Stimulated activated CD8-positive, alpha-beta memory T cell treated with anti-CD3 and anti-CD28 coated beads, Interleukin-7, amount 100 ng/mL, for 48 hours (primary cell): ENCODE data around the gene AGAP1.

Experiments
- DNase-seq, 2 donors: peaks; one replicate each; pipeline ENCODE4 v3.0.0-alpha.2; 2020; ENCODE audit warnings: low read depth in 1 of 2; ENCODE audit errors: extremely low read depth in 1 of 2

The AGAP1 gene

DNA sequence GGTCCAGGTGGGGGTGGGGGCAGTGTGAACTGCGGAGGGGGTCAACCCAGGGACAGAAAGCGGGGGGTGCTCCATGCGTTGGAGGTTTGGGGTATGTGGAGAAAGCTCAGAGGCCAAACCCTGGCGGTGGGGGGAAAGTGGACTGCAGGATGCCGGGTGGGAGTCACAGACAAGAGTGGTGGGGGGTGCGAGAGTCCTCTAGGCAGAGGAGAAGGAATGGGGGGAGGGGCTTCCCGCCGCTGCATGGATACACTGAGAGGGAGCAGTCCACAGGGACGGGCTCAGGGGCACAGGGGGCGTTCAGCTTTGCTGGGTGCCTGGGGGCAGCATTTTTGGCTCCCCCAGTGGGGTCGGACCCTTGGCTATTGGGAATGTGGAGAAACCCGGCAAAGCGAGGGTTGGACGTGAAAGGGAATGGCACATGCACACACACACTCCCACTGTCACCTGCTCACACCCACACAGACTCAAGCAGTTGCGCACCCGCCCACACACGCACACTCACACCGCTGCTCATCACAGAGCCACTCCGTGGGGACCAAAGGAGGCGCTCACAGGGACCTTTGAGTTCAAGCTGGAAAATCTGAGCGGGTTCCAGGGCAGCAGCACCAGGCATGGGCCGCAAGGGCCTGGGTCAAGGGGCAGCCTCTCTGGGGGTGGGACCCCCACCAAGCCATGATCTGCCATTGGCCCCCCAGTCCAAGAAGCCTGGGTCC lies 666.7 kb downstream of the AGAP1 start:
- DNase-seq = no peak

DNA sequence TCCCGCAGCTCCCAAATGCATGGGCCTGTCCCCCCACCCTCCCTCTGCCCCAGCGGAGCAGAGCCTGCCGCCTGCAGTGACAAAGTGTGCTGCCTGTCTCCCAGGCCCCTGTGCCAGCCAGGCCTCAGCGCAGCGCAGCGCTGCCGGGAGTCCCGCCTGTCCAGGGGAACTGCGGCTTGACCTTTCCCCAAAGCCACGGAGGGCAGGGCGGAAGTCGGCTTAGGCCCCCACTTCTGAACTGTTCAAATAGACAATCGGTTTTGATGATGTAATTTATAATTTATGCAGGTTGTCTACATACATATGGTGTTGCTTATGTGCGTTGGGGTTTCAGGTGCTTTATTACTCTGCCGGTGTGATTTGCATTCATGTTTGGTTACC lies 667.2 kb downstream of the AGAP1 start:
- no peak for DNase-seq

DNA sequence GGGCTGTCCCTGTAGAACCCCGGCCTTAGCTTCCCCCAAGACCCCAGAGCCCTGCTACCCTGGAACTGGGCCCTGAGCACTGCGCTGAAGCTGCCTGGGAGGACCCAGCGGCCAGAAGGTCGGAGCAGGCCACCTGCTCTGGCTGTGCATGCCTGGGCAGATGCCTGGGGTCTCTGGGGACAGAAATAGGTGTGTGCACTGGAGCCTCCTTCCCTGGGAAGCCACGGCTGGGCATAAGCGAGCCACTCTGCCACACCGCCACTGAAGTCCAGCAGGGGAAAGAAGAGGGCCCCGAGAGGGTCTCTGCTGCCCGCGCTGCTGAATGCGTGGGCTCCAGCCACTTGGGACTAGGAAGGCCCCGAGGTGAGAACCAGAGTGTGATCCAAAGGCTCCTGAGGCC lies 667.7 kb downstream of the AGAP1 start:
- no peak for DNase-seq

DNA sequence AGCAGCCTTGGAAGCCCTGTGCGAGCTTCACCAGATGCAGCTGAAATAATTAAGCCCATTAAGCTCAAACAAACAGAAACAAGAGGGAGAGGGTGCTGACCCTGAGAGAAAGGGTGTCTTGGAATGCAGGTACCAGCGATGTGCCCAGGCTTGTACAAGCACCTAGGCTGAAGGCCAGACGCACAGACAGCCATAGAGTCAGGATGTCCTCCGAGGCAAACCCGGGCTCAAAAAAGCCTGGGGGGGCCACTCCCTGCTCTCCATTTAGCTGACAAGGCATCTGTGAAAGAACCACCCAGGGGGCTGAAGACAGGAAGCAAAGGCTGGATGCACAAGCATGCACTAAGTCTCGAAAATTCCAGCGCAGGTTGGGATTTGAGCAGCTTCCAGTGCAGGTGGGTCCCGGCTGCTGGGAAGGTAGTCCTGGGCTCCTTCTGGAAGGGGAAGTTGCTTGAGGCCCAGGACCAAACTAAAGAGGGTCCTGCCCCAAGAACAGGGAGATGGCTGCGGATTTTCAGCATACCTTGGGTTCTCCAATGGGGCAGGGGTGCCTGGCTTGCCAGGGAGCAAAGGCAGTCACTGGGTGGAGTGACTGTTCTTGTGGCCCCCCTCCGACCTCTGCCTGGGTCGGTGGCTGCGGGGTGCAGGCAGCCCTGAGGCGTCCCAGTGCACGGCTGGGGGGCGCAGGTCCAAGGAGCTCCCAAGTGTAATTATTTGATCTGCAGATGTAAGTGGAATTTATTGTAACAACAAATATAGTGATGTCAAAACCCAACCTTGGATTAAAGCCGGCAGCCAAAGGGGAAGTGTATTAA lies 668.4 kb downstream of the AGAP1 start:
- no peak for DNase-seq

- no peak for DNase-seq
These were observed 669.1 kb downstream of the AGAP1 start for GRCh38 chr2:236162882-236163470.

- DNase-seq = no peak
These were observed 669.8 kb downstream of the AGAP1 start for GRCh38 chr2:236163471-236164200.

DNA sequence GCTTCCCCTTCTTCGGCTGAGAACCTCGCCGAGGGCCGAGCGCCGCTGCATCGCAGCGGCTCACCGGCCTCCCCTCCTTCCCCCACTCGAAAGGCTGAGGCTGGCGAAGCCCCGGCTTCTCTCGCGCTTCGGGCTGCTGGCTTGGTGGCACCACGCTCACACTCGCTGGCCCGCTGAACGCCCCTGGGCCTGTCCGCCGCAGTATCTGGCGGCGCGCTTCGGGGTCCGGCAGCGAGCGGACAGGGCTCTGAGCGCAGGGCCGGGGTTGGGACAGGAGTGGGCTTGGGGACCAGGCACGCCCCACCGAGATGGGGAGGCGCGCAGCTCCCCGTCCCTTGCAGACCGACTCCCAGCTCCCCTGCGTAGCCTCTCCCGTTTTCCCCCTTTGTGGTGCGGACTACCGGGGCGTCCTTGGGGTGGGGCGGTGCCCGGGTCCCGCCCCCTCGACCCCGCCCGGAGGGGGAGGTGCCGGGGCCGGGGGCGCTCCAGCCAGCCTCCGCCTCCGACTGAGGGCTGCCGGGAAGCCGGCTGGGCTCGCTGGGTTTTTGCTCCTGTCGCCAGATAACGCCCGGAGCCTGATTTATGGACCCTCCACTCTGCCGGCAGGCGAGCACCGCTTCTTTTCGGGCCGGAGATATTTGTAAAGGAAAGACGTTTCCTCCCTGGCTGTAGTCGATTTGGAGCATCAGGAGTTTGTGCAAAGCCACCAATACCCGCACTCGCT lies 670.5 kb downstream of the AGAP1 start:
- DNase-seq = no peak

GRCh38 chr2:236164925-236165841 lies 671.3 kb downstream of the AGAP1 start:
- no peak for DNase-seq

DNA sequence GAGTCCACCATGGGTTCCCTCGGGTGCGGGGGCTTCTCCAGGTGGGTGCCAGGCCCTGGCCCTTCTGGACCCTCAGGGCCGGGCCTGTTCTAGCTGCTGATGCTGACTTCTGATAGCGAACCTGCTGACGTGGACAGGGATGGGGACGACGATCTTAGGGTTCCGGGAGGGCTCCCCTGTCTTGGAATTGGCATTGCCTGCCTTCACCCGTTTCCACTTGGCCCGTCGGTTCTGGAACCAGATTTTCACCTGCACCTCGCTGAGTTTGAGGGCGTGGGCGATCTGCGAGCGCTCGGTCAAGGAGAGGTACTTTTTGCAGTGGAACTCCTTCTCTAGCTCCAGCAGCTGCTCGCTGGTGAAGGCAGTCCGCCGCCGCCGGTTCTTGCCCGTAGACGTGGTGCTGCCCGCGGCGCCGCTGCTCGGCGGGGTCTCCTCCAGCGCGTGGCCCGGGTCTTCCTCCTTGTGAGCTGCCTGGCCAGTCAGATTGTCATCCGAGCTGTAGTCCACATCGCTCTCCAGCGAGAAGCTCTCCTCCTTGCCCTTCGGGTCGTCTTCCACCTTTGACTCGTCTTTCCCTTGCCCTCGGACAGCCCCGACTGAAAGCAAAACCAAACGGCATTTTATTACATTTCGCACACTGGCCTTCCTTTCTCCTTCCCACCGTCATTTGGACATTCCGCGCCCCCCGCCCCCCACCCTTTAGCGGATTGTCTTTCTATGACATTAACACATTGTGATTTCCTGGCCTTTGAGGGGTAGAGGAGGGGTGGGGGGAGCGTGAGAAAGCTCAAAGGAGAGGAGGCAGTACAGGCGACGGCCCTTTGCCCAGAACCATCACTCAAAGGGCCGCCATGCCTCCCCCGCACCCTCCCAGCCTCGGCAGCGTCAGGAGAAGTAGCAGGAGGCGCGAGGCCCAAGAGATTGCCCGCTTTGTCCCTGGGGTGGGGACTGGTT lies 672.3 kb downstream of the AGAP1 start:
- DNase-seq = no peak

- DNase-seq = no peak
These were observed 673.0 kb downstream of the AGAP1 start for GRCh38 chr2:236166796-236167296.

- no peak for DNase-seq
These were observed 673.7 kb downstream of the AGAP1 start for GRCh38 chr2:236167297-236168109.

GRCh38 chr2:236168110-236169080 lies 674.6 kb downstream of the AGAP1 start, which contains the start of gene GBX2:
Gene GBX2, minus strand, starts transcription at chr2:236168386. Its CDS starts 415 bp downstream, at chr2:236167971.
- DNase-seq = no peak

GRCh38 chr2:236169151-236169721 lies 675.4 kb downstream of the AGAP1 start:
- no peak for DNase-seq

DNA sequence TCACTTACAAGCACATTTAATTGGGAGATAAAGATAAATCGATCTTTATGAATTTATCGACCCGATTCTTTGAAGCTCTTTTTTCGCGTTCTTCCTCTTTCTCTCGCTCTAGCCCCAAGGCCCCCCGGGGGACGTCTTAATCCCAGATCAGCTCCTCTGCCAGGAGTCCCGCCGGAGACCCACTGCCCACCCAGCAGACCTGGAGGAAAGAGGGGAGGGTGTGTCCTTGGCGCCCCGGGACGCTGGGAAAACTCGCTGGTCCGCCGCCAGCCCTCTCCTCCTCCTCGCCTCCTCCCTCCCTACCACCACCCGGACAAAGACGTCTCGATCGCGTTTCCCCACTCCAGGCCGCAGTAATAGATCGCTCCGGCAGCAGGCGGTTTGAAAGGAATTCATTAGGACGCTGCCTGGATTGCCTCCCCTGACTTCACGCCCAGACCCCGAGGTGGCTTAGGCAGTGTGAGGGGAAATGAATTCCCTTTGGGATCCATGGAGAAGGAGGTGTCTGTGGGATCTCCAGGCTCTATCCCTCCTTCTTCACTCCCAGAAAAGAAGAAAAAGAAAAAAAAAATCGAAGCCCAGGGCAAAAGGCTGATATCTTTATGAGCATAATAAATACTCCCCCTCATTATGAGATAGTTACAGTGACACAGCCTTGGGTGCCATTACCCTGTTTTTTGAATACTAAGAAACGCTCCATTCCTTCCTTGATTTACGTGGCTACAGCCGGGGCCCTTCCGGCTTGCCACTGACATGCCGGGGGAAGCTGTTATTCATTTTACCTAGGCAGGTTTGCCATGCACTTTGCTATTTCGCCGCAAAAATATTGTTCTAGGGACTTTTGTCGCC lies 676.1 kb downstream of the AGAP1 start:
- no peak for DNase-seq

DNA sequence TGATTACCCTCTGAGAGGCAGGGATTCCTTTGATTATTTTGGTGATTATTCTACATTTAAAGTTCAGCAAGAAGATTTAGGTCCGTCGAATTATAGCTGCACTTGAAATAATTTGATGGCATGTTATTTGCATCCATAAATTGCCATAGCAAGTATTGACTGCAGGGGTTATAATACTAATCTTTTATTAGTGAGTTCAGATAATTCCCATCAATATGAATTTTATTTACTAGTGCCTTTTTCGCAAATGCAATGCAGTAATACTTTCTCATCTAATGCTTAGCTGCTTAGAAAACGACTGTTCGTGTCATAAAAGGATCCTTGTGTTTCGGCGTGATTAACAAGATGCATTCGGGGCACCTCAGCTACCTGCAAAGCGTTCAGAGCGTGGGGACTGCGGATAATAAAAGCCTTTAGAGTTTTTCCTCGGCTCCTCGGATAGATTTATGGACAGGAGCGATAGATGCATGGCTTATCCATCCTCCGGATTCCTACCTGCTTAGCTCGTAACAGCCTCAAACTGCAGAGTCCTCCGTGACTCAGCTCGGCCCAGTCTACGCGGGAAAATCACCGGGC lies 676.8 kb downstream of the AGAP1 start:
- DNase-seq = no peak
